C4-2B (cell line): ENCODE results near the gene C14orf132.

Experiments
- ZFX ChIP-seq: fragments of 450-650 bp; IDR thresholded peaks from 2 replicates; pipeline ENCODE4 v1.6.1; 2017
- TF ChIP-seq, protein P1 (sequence below): fragments of 450-650 bp; conservative IDR thresholded peaks from 2 replicates; pipeline ENCODE4 v1.5.1; 2017; ENCODE audit warnings: mild to moderate bottlenecking

DNA sequence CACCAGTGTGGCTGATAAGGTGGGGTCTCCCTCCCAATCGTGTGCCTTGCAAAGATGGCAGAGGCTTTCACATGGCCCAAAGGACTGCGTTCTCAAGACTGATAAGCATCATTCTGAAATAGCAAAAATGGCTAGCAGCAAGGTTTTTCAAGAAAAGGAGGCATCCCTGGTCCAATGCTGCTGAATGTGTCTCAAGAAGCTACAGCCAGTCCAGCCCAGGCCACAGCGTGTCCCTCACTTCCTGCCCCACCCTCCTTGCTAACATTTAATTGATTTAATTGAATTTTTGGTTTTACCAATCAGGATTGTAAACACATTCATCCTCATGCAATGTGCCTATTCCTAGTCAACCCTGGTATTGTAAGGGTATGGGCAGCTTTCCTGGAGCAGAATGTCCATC is 55.9 kb downstream of the C14orf132 start:
- TF ChIP-seq, protein P1, sequence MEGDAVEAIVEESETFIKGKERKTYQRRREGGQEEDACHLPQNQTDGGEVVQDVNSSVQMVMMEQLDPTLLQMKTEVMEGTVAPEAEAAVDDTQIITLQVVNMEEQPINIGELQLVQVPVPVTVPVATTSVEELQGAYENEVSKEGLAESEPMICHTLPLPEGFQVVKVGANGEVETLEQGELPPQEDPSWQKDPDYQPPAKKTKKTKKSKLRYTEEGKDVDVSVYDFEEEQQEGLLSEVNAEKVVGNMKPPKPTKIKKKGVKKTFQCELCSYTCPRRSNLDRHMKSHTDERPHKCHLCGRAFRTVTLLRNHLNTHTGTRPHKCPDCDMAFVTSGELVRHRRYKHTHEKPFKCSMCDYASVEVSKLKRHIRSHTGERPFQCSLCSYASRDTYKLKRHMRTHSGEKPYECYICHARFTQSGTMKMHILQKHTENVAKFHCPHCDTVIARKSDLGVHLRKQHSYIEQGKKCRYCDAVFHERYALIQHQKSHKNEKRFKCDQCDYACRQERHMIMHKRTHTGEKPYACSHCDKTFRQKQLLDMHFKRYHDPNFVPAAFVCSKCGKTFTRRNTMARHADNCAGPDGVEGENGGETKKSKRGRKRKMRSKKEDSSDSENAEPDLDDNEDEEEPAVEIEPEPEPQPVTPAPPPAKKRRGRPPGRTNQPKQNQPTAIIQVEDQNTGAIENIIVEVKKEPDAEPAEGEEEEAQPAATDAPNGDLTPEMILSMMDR, result no peak
- no peak for TF ChIP-seq ZFX
